ENCODE data around the gene ATG14. TPM values are rescaled to one million over a fixed set of nuclear protein-coding genes. Genes with fewer than 3 reads are reported as not detected.

ATG14 gene
- total RNA-seq, 2 experiments from 2014 or later, result 5.0 to 5.1 TPM

- POLR2A ChIA-PET, result interaction anchor here (0.5 to 2.4 kb wide), 5 partner anchors 17 to 264 kb away, joined by 3 to 6 read pairs (median 3); no protein-coding TSS in a partner anchor
- peak; percentile 42 for DNase-seq
- intact Hi-C loops (cut with micrococcal nuclease), result loop anchor here (5.0 to 10.0 kb wide), 3 partner anchors 54 to 782 kb away; partner anchors contain the start of genes KTN1 and PELI2
Observed at GRCh38 chr14:55332654-55333570, 78.7 kb downstream of the ATG14 start.

GRCh38 chr14:55329999-55330710 lies 81.5 kb downstream of the ATG14 start:
- ChIA-PET POLR2A (interaction anchor here (0.6 to 1.5 kb wide), 4 partner anchors 19 to 279 kb away, joined by 3 to 8 read pairs (median 3); partner anchors contain the start of genes FBXO34 and MAPK1IP1L), CTCF (interaction anchor here (0.8 to 4.9 kb wide), 4 partner anchors 25 to 59 kb away, joined by 3 to 49 read pairs (median 3); partner anchors contain the start of gene FBXO34)
- H3K36me3 Mint-ChIP-seq, result peaks cover 3% of the 10 kb centered on the region
- intact Hi-C loops (cut with micrococcal nuclease), result loop anchor here (1.0 to 10.0 kb wide), 8 partner anchors 9 to 785 kb away; partner anchors contain the start of genes KTN1 and PELI2
- H3K27ac Mint-ChIP-seq, result peak overlapping the region; percentile 81
- H3K4me1 Mint-ChIP-seq (ENCODE audit: low read depth), result peaks cover 84% of the 10 kb centered on the region
- H3K9me3 Mint-ChIP-seq, result no peaks in the 10 kb centered on the region
- H3K4me3 Mint-ChIP-seq, result peak overlapping the region; percentile 52
- DNase-seq, result peak; percentile 79
- H3K27me3 Mint-ChIP-seq, result no peaks in the 10 kb centered on the region

More at GRCh38 chr14:55332654-55333570, 78.7 kb downstream of the ATG14 start:
- Mint-ChIP-seq H3K4me3 (peak overlapping the region; percentile 64), H3K4me1 (ENCODE audit: low read depth) (peaks cover 86% of the 10 kb centered on the region), H3K27me3 (no peaks in the 10 kb centered on the region), H3K36me3 (no peaks in the 10 kb centered on the region), H3K27ac (peak overlapping the region; percentile 67), H3K9me3 (no peaks in the 10 kb centered on the region)
- CTCF ChIA-PET, result interaction anchor here (0.7 to 4.9 kb wide), 12 partner anchors 15 to 799 kb away, joined by 3 to 49 read pairs (median 3); partner anchors contain the start of genes FBXO34 and MAPK1IP1L

DNA sequence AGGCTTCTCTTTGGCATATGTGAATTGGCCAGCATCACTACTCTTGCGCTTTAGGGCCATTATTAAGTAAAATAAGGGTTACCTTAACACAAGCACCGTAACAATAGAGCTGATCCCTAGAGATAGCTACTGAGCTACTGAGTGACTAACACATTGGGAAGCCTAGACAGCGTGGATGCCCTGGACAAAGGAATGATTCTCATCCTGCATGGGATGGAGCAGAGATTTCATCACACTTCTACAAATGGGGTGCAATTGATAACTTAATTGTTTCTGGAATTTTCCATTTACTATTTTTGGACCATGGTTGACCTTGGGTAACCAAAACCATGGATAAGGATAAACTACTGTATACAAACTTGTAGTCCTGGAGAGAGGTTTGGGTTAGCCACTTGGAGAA lies 83.3 kb downstream of the ATG14 start:
- Mint-ChIP-seq H3K36me3 (peaks cover 6% of the 10 kb centered on the region), H3K27me3 (no peaks in the 10 kb centered on the region), H3K27ac (no peak overlapping the region), H3K9me3 (peaks cover 3% of the 10 kb centered on the region), H3K4me1 (ENCODE audit: low read depth) (peaks cover 73% of the 10 kb centered on the region), H3K4me3 (no peak overlapping the region)
- intact Hi-C loops (cut with micrococcal nuclease), result no loop called here
- no peak for DNase-seq
- POLR2A ChIA-PET, result interaction anchor here (1.0 kb wide), 1 partner anchor 10 kb away, joined by 3 read pairs; no protein-coding TSS in a partner anchor
- CTCF ChIA-PET, result interaction anchor here (0.6 to 1.4 kb wide), 4 partner anchors 10 to 277 kb away, joined by 3 to 4 read pairs (median 3); partner anchors contain the start of gene MAPK1IP1L

DNA sequence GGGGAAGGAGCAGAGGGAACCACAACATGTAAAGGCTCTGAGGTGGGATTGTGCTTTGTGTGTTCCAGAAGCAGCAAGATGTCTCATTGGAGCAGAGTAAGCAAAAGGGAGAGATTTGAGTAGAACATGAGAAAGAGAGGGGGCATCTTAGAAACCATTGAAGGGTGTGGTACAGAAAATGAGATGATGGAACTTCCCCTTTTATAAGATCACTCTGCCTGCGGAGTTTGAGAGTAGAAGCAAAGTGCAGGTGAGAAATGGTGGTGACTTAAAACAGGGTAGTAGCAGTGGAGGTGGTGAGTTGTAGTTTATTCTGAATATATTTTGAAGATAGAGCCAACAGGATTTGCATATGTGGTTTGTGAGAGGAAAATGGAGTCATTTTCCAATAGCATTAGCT lies 84.5 kb downstream of the ATG14 start:
- ChIA-PET CTCF (interaction anchor here (1.2 kb wide), 1 partner anchor 114 kb away, joined by 3 read pairs; no protein-coding TSS in a partner anchor), POLR2A (interaction anchor here (1.0 kb wide), 1 partner anchor 11 kb away, joined by 3 read pairs; no protein-coding TSS in a partner anchor)
- no peak overlapping the region for H3K4me3 Mint-ChIP-seq
- H3K27me3 Mint-ChIP-seq, result no peaks in the 10 kb centered on the region
- peak overlapping the region; percentile 9 for H3K27ac Mint-ChIP-seq
- no peak for DNase-seq
- peaks cover 3% of the 10 kb centered on the region for H3K9me3 Mint-ChIP-seq
- peaks cover 6% of the 10 kb centered on the region for H3K36me3 Mint-ChIP-seq
- peaks cover 62% of the 10 kb centered on the region for H3K4me1 Mint-ChIP-seq (ENCODE audit: low read depth)
- intact Hi-C loops (cut with micrococcal nuclease), result no loop called here

DNA sequence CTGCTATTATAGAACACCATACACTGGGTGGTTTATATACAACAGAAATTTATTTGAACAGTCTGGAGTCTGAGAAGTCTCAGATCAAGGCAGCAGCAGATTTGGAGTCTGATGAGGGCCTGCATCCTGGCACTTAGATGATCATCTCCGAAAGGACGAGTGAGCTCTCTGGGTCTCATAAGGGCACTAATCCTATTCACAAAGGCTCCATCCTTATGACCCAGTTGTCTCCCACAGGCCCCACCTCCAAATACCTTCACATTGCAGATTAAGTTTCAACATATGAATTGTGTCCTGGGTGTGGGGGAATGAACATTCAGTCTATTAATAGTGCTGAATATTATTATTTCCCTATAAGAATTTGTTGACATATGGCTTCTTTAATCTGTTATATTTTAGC lies 86.8 kb downstream of the ATG14 start:
- no peaks in the 10 kb centered on the region for H3K27me3 Mint-ChIP-seq
- CTCF ChIA-PET, result interaction anchor here (0.9 kb wide), 1 partner anchor 54 kb away, joined by 3 read pairs; no protein-coding TSS in a partner anchor
- no peak overlapping the region for H3K4me3 Mint-ChIP-seq
- POLR2A ChIA-PET, result no interaction called here
- intact Hi-C loops (cut with micrococcal nuclease), result no loop called here
- H3K9me3 Mint-ChIP-seq, result peaks cover 3% of the 10 kb centered on the region
- H3K4me1 Mint-ChIP-seq (ENCODE audit: low read depth), result peaks cover 45% of the 10 kb centered on the region
- peaks cover 6% of the 10 kb centered on the region for H3K36me3 Mint-ChIP-seq
- H3K27ac Mint-ChIP-seq, result no peak overlapping the region
- DNase-seq, result no peak

DNA sequence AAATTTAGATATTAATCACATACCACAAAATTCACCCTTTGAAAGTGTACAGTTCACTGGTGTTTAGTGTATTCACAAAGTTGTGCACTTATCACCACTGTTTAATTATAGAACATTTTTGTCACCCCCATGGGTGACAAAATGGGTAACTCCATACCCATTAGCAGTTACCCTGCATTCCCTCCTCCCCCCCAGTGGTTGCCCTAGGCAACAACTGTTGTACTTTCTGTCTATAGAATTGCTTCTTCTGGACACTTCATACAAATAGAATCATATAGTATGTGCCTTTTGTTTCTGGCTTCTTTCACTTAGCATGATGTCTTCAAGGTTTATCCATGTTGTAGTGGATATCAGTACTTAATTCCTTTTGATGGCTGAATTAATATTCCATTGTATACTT lies 87.7 kb downstream of the ATG14 start:
- Mint-ChIP-seq H3K9me3 (peaks cover 3% of the 10 kb centered on the region), H3K36me3 (peaks cover 9% of the 10 kb centered on the region), H3K27ac (no peak overlapping the region), H3K4me3 (no peak overlapping the region), H3K4me1 (ENCODE audit: low read depth) (peaks cover 36% of the 10 kb centered on the region), H3K27me3 (no peaks in the 10 kb centered on the region)
- intact Hi-C loops (cut with micrococcal nuclease), result no loop called here
- POLR2A ChIA-PET, result no interaction called here
- DNase-seq, result no peak
- CTCF ChIA-PET, result no interaction called here

DNA sequence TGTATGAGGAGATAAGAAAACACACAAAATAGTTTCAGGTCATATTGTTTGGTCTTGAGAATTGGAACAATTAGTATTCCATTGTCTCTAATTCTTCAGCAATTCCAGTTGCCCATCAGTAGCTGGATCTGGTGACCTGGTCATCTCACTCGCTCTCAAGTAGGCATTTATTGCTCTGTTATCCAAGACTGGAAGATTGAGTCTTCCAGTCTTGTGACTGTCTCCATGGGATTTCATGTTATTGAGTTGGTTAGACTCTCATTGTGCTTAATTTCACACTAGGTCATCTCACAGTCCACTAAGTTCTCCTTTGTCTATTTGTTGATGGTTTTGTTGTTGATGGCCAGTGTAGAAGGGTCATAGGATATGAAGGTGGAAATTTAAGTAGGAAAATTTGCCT lies 92.9 kb downstream of the ATG14 start:
- Mint-ChIP-seq H3K4me1 (ENCODE audit: low read depth) (peaks cover 14% of the 10 kb centered on the region), H3K27ac (no peak overlapping the region), H3K36me3 (peaks cover 27% of the 10 kb centered on the region), H3K27me3 (no peaks in the 10 kb centered on the region), H3K4me3 (no peak overlapping the region), H3K9me3 (peaks cover 13% of the 10 kb centered on the region)
- ChIA-PET POLR2A (no interaction called here), CTCF (interaction anchor here (0.7 kb wide), 1 partner anchor 336 kb away, joined by 3 read pairs; no protein-coding TSS in a partner anchor)
- DNase-seq, result no peak
- intact Hi-C loops (cut with micrococcal nuclease), result no loop called here

- DNase-seq, result no peak
- peaks cover 34% of the 10 kb centered on the region for H3K36me3 Mint-ChIP-seq
- no peaks in the 10 kb centered on the region for H3K27me3 Mint-ChIP-seq
- intact Hi-C loops (cut with micrococcal nuclease), result no loop called here
- peaks cover 22% of the 10 kb centered on the region for H3K9me3 Mint-ChIP-seq
- no peak overlapping the region for H3K4me3 Mint-ChIP-seq
- peaks cover 21% of the 10 kb centered on the region for H3K4me1 Mint-ChIP-seq (ENCODE audit: low read depth)
- CTCF ChIA-PET, result interaction anchor here (0.7 kb wide), 1 partner anchor 337 kb away, joined by 3 read pairs; no protein-coding TSS in a partner anchor
- POLR2A ChIA-PET, result no interaction called here
- H3K27ac Mint-ChIP-seq, result no peak overlapping the region
Observed at GRCh38 chr14:55317542-55318306, 93.9 kb downstream of the ATG14 start.

DNA sequence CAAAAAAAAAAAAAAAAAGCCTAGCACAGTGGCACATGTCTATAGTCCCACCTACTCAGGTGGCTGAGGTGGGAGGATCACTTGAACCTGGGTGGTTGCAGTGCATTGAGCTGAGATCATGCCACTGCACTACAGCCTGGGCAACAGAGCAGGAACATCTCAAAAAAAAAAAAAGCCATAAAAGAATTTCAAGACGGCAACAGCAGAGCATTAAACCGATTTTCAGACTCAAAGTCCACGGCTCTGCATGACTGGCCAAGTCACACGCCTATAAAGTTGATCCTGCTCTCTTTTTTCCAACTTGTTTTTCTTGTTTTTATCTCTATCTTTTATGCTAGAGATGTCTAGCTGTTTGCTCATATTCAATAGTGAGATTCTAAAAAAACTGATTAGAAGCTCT lies 95.1 kb downstream of the ATG14 start:
- ChIA-PET CTCF (interaction anchor here (0.6 kb wide), 2 partner anchors 121 to 752 kb away, joined by 3 to 4 read pairs; no protein-coding TSS in a partner anchor), POLR2A (interaction anchor here (0.6 kb wide), 1 partner anchor 79 kb away, joined by 3 read pairs; no protein-coding TSS in a partner anchor)
- Mint-ChIP-seq H3K4me1 (ENCODE audit: low read depth) (peaks cover 21% of the 10 kb centered on the region), H3K9me3 (peaks cover 29% of the 10 kb centered on the region), H3K27ac (no peak overlapping the region), H3K36me3 (peaks cover 40% of the 10 kb centered on the region), H3K27me3 (no peaks in the 10 kb centered on the region), H3K4me3 (no peak overlapping the region)
- DNase-seq, result no peak
- intact Hi-C loops (cut with micrococcal nuclease), result no loop called here
